IPS-NIHi11 (cell line): ENCODE results near the gene UTS2B.

Source experiments
- DNase-seq: peaks from one replicate; pipeline ENCODE4 v3.0.0; 2012; ENCODE audit warnings: mixed read lengths, low spot score

UTS2B gene

GRCh38 chr3:191321019-191321767 lies 9.1 kb downstream of the UTS2B start:
- no peak for DNase-seq

GRCh38 chr3:191320316-191320715 lies 10.0 kb downstream of the UTS2B start:
- DNase-seq: no peak

- no peak for DNase-seq
Measured at GRCh38 chr3:191316876-191317603, 13.3 kb downstream of the UTS2B start.

GRCh38 chr3:191314109-191314728 lies 16.1 kb downstream of the UTS2B start:
- DNase-seq: no peak

- no peak for DNase-seq
Measured at GRCh38 chr3:191313296-191313695, 17.0 kb downstream of the UTS2B start.

GRCh38 chr3:191307341-191307740 lies 23.0 kb downstream of the UTS2B start:
- DNase-seq: no peak

GRCh38 chr3:191306428-191306827 lies 23.9 kb downstream of the UTS2B start:
- no peak for DNase-seq

GRCh38 chr3:191303596-191303995 lies 26.7 kb downstream of the UTS2B start:
- DNase-seq: no peak

- no peak for DNase-seq
Measured at GRCh38 chr3:191302451-191302850, 27.9 kb downstream of the UTS2B start.

- no peak for DNase-seq
Measured at GRCh38 chr3:191301782-191302411, 28.4 kb downstream of the UTS2B start.

GRCh38 chr3:191301017-191301416 lies 29.3 kb downstream of the UTS2B start:
- DNase-seq: no peak

GRCh38 chr3:191300422-191300821 lies 29.9 kb downstream of the UTS2B start:
- DNase-seq: no peak

- no peak for DNase-seq
Measured at GRCh38 chr3:191298846-191299245, 31.5 kb downstream of the UTS2B start.

- no peak for DNase-seq
Measured at GRCh38 chr3:191296041-191296541, 34.2 kb downstream of the UTS2B start.

- no peak for DNase-seq
Measured at GRCh38 chr3:191294291-191294690, 36.0 kb downstream of the UTS2B start.

- no peak for DNase-seq
Measured at GRCh38 chr3:191292243-191293015, 37.9 kb downstream of the UTS2B start.

GRCh38 chr3:191290311-191291025 lies 39.9 kb downstream of the UTS2B start:
- DNase-seq: no peak

- DNase-seq: no peak
Measured at GRCh38 chr3:191283400-191283799, 46.9 kb downstream of the UTS2B start.

GRCh38 chr3:191282251-191283185 lies 47.8 kb downstream of the UTS2B start:
- no peak for DNase-seq

- no peak for DNase-seq
Measured at GRCh38 chr3:191280882-191281281, 49.4 kb downstream of the UTS2B start.
